Skeletal muscle tissue (tissue), 4 donors: ENCODE results near the gene GPR153. TPM values are rescaled to one million over a fixed set of nuclear protein-coding genes. Genes with fewer than 3 reads are reported as not detected.
"Not testable (repeated sequence)": the region's sequence is repeated elsewhere in the genome, so short reads cannot be mapped to it uniquely, and the experiment has no call there.

Experiments
- H3K27ac ChIP-seq: one replicate; pipeline ENCODE4 v1.7.0; 2013; ENCODE audit warnings: mild to moderate bottlenecking, low read depth, low read length, inconsistent platforms
- H3K27me3 ChIP-seq, 3 donors: one replicate each; pipeline ENCODE4 v1.7.0; 2013; ENCODE audit warnings: low read length in 3 of 3; ENCODE audit not compliant: control insufficient read depth in 3 of 3, insufficient read depth in 3 of 3
- H3K36me3 ChIP-seq, 3 donors: one replicate each; pipeline ENCODE4 v1.7.0; 2013; ENCODE audit warnings: low read length in 3 of 3; ENCODE audit not compliant: control insufficient read depth in 3 of 3, insufficient read depth in 3 of 3
- H3K4me1 ChIP-seq, 3 donors: one replicate each; pipeline ENCODE4 v1.7.0; 2013; ENCODE audit warnings: low read length in 3 of 3, mild to moderate bottlenecking in 3 of 3; ENCODE audit not compliant: control insufficient read depth in 3 of 3, insufficient read depth in 3 of 3
- H3K4me3 ChIP-seq, 3 donors: one replicate each; pipeline ENCODE4 v1.7.0; 2013; ENCODE audit warnings: low read length in 3 of 3
- H3K9ac ChIP-seq, 3 donors: one replicate each; pipeline ENCODE4 v1.7.0; 2013; ENCODE audit warnings: low read length in 3 of 3, mild to moderate bottlenecking in 3 of 3, moderate library complexity in 2 of 3, low read depth in 1 of 3
- H3K9me3 ChIP-seq, 3 donors: one replicate each; pipeline ENCODE4 v1.7.0; 2013; ENCODE audit warnings: low read length in 3 of 3; ENCODE audit not compliant: control insufficient read depth in 3 of 3
- total RNA-seq: library from RNA; depleted of rRNA; stranded (reverse); fragments of >200 nt; gene quantifications from one replicate; pipeline ENCODE4 v1.2.3, GENCODE V29; 2014
- donor health status: Osteomylitis.

Gene GPR153
- total RNA-seq, 1 donor from 2014 or later = 4.7 TPM

DNA sequence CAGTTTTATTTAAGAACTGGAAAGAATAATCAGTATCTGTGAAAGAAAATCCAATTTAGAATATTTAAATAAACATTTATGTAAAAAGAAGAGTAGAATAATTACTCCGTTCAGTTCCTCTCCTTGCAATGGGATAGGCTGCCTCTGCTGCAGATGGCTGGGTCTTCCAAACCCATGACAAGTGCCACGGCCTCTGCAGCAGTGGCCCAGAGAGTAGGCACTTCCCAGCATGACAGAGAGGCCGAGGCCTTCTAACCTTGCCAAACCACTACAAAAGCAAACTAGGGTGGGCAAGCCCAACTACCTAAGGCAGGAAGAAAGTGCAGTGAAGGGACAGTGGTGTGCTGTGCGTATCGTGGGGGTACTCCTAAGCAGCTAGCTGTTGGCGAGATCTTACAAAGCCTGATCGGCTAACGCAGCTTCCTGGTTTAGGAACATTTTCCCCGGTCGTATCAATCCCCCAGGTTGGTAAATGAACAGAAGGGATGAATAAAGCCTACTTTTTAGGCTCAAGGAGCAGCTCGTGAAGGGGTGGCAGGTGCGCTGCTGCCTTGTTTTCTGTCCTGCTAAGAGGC, 39.6 kb downstream of the GPR153 start:
- Histone ChIP-seq H3K4me1 (peaks cover 25 to 41% (median 32%) of the 10 kb centered on the region in 3 donors), H3K9me3 (no peaks in the 10 kb centered on the region), H3K9ac (peak overlapping the region in 1 of 3 donors; percentile 43), H3K4me3 (no peak overlapping the region), H3K36me3 (peaks cover 21 to 27% (median 27%) of the 10 kb centered on the region in 3 donors), H3K27ac (no peak overlapping the region), H3K27me3 (no peaks in the 10 kb centered on the region)

DNA sequence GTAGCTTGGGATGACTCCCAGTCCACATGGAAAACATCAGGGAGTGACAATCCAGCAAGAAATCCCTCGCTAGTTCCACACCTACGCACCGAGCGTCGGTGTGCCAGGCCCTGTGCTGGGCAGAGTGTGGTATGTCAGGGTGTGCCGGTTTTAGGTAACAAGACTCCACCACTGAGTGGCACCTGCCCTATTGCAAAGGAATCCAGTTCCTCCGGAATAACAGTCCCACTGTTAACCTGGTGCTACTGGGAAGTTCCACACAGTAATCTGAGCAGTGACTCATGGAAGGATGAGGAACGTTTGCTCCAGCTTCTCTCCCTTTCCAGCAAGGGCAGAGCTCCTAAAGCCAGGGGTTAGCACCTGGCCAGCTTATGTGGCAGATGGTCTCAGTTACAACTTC, 40.7 kb downstream of the GPR153 start:
- Histone ChIP-seq H3K27me3 (no peaks in the 10 kb centered on the region), H3K36me3 (peaks cover 21 to 27% (median 23%) of the 10 kb centered on the region in 3 donors)

DNA sequence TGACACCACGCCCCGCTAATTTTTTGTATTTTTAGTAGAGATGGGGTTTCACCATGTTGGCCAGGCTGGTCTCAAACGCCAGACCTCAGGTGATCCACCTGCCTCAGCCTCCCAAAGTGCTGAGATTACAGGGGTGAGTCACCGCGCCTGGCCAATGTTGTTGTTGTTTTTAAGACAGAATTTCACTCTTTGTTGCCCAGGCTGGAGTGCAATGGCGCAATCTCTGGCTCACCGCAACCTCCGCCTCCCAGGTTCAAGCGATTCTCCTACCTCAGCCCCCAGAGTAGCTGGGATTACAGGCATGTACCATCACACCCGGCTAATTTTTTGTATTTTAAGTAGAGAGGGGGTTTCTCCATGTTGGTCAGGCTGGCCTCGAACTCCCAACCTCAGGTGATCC, 41.3 kb downstream of the GPR153 start:
- H3K27me3 ChIP-seq, H3K9ac ChIP-seq, H3K27ac ChIP-seq, H3K9me3 ChIP-seq, H3K4me3 ChIP-seq: not testable (repeated sequence)
- H3K4me1 ChIP-seq = peaks cover 25 to 31% (median 27%) of the 10 kb centered on the region in 3 donors
- H3K36me3 ChIP-seq = peaks cover 15 to 21% (median 17%) of the 10 kb centered on the region in 3 donors

More for the DNA sequence above, 40.7 kb downstream of the GPR153 start:
- peaks cover 25 to 36% (median 28%) of the 10 kb centered on the region in 3 donors for H3K4me1 ChIP-seq
- peak overlapping the region; percentile 34 for H3K27ac ChIP-seq
- H3K9me3 ChIP-seq = no peaks in the 10 kb centered on the region
- H3K4me3 ChIP-seq = no peak overlapping the region
- peak overlapping the region in 1 of 3 donors; percentile 45 for H3K9ac ChIP-seq

DNA sequence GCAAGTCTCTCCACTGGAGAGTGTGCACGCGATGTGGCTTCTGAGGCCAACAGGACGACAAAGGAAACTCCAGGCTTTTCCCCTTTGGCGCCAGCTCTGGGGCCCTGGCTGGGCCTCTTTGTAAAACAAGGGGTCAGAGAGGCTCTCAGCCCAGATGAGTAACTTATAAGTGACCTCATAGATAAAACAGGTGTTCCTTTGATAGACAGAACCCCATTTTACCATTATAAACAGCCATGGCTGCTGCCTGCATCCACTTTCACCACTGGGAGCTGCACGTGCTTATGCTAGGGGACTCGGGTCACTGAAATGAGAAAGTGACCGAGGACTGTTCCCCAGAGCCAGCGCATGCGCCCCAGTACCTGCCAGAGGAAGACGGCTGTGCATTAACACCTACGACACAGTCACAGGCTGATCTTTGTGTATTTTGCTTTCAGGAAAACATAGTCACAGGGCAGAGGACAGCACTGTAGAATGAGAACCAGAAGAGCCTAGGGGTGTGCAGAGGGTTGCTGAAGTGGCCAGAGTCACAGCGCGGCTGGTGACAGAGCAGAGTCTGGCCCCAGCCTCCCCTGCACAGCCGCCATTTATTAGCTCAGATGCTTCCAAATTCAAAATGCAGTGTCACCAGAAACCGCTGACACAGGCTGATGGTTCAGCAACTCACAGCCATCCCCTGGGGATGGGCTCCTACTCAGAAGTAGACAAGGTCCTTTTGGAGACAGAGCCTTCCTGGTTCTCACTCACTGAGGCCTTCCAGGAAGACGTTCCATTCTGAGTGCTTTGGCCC, 42.3 kb downstream of the GPR153 start:
- Histone ChIP-seq H3K27ac (peak overlapping the region; percentile 25), H3K4me1 (peaks cover 25 to 29% (median 27%) of the 10 kb centered on the region in 3 donors), H3K27me3 (no peaks in the 10 kb centered on the region), H3K36me3 (peaks cover 6 to 12% (median 7%) of the 10 kb centered on the region in 3 donors), H3K4me3 (no peak overlapping the region), H3K9me3 (no peaks in the 10 kb centered on the region), H3K9ac (no peak overlapping the region)

DNA sequence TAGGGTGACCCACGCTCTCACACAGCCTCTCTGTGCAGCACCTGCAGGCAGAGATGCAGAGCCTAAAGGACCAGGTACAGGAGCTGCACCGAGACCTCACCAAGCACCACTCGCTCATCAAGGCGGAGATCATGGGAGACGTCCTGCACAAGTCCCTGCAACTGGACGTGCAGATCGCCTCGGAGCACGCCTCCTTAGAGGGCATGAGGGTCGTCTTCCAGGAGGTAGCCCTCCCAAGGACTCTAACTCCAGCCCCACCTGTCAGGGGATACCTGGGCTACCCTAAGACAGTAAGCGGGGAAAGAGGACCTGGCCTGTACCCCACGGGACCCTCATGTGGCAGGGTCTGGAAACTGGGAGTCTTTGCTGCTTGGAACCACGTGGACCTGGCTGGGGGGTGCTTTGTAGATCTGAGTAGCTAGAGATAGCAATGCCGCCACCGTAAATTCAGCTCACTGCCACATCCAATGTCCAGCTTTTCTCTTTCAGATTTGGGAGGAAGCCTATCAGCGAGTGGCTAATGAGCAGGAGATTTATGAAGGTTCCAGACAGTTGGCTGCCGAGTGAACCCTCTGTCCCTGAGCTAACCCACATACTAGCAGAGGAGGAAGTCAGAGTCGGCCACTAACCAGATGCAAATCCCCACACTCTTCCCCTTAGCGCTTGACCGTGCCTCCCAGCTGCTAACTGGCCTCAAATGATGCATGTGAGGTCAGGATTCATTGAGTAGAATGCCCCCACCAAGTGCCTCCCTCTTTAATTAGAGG, 48.5 kb downstream of the GPR153 start:
- Histone ChIP-seq H3K4me1 (peaks cover 7 to 11% (median 9%) of the 10 kb centered on the region in 3 donors), H3K9ac (no peak overlapping the region), H3K36me3 (peaks cover 4 to 9% (median 5%) of the 10 kb centered on the region in 3 donors), H3K9me3 (no peaks in the 10 kb centered on the region), H3K4me3 (no peak overlapping the region), H3K27ac (no peak overlapping the region), H3K27me3 (peaks cover 0 to 7% (median 4%) of the 10 kb centered on the region in 3 donors)

DNA sequence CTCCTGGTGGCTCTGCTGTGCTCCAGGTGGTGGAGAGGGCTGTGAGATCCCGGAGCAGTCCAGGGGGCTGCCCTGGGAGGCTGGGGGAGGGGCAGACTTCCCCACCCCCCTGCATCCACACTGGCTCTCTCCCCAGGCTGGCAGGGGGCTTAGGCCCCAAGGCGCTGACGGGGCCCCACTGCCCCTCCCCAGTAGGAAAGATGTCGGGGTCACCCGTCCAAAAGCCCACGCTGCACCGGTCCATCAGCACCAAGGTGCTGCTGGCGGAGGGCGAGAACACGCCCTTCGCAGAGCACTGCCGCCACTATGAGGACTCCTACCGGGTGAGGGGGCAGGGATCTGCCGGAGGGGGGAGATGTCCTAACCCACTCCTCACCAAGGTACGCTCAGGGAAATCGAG, 49.2 kb downstream of the GPR153 start:
- no peak overlapping the region for H3K4me3 ChIP-seq
- H3K9me3 ChIP-seq = no peaks in the 10 kb centered on the region
- no peak overlapping the region for H3K9ac ChIP-seq
- H3K4me1 ChIP-seq = peaks cover 11 to 14% (median 13%) of the 10 kb centered on the region in 3 donors
- H3K27ac ChIP-seq = no peak overlapping the region
- H3K27me3 ChIP-seq = peaks cover 4 to 10% (median 9%) of the 10 kb centered on the region in 3 donors
- peaks cover 4 to 6% (median 4%) of the 10 kb centered on the region in 3 donors for H3K36me3 ChIP-seq

DNA sequence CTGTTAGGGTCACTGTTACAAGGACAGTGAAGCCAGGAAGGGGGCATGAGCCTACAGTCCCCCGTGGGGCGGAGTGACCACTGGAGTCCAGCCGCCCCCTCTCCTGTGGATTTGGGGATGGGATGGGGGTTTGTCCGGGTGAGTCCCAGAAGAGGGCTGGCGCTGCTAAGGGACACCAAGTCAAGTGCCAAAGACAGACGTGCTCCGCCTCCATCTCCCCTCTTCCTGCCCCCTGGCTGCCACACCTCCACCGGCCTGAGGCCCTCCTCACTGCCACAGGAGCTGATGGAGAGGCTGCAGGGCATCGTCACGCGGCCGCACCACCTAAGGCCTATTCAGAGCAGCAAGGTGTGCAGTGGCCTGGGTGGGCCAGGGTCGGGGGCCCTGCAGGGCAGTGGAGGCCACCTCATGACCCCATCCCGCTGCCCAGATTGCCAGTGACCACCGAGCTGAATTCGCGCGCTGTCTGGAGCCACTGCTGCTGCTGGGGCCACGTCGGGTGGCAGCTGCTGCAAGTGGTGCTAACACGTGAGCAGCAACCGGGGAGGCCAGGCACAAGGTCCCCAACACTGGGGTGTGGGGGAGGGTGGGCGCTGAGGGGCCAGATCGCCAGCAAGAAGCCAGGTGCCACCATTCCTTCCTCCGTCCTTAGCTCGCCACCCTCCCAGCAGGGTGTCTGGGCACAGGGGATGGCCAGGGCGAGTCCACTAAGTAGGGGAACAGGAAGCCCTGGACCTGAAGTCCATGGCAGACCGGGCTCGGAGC, 50.1 kb downstream of the GPR153 start:
- Histone ChIP-seq H3K9ac (no peak overlapping the region), H3K9me3 (no peaks in the 10 kb centered on the region), H3K36me3 (peaks cover 3 to 4% (median 4%) of the 10 kb centered on the region in 3 donors), H3K4me3 (no peak overlapping the region), H3K27ac (no peak overlapping the region), H3K27me3 (peaks cover 4 to 18% (median 18%) of the 10 kb centered on the region in 3 donors), H3K4me1 (peaks cover 12 to 19% (median 18%) of the 10 kb centered on the region in 3 donors)

DNA sequence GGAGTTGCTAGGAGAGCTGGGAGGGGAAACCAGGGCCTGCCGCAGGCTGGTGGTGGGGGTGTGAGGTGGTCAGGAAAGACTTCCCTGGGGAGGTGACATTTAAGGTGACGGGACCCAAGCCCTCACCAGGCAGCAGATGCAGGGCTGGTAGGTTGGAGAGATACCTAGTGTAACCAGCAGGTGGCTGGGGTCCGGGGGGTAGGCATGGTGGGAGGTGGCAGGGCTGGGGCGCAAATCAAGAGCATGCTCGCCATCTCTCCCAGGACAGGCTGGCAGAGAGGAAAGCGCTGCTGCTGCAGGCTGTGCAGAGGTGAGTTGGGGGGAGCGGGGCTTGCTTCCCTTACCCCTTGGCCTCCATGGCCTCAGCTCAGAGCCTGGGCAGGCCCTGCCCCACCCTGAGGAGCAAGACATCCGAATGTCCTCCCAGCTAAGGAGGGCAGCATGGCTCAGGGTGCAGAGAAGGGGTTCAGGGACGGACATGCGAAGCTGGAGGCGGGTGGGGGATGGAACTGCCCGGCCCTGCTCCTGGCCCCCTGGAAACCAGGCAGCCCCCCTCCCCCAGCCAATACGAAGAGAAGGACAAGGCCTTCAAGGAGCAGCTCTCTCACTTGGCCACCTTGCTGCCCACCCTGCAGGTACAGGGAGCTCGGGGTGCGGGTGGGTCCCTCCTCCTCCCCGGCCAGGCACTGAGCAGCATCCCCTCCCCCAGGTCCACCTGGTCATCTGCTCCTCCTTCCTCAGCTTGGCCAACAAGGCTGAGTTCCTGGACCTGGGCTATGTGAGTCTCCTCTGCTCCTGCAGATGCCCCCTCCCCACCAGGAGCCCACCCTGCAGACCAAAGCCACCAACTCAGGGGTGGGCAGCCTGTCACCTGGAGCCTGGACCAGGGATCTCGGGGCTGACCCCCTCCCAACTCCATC, 51.0 kb downstream of the GPR153 start:
- Histone ChIP-seq H3K36me3 (peaks cover 0 to 4% (median 4%) of the 10 kb centered on the region in 3 donors), H3K4me1 (peaks cover 12 to 26% (median 25%) of the 10 kb centered on the region in 3 donors), H3K9ac (peak overlapping the region in 1 of 3 donors; percentile 64), H3K27me3 (peaks cover 4 to 26% (median 21%) of the 10 kb centered on the region in 3 donors), H3K9me3 (no peaks in the 10 kb centered on the region), H3K27ac (no peak overlapping the region), H3K4me3 (peak overlapping the region; percentile 33 to 58 (median 38))
